Lower lobe of right lung (tissue), 2 donors: Measurements from ENCODE around the gene TRMT112. TPM values are rescaled to one million over a fixed set of nuclear protein-coding genes. Genes with fewer than 3 reads are reported as not detected.

ENCODE experiments used
- ATAC-seq, 2 donors: fragments of 200-7000 bp; cut with Tn5 transposase; one replicate each; pipeline ENCODE4 v1.9.1; 2020 to 2022; ENCODE audit warnings: mild to moderate bottlenecking in 2 of 2, moderate library complexity in 2 of 2
- DNase-seq: peaks from one replicate; pipeline ENCODE4 v3.0.0-alpha.2; 2020
- H3K27ac ChIP-seq: fragments of 200-600 bp; one replicate; pipeline ENCODE4 v1.8.0; 2022
- H3K27me3 ChIP-seq: fragments of 200-600 bp; one replicate; pipeline ENCODE4 v1.8.0; 2022; ENCODE audit warnings: low read depth
- H3K36me3 ChIP-seq: fragments of 200-600 bp; one replicate; pipeline ENCODE4 v1.8.0; 2022; ENCODE audit warnings: mild to moderate bottlenecking
- H3K4me1 ChIP-seq: fragments of 200-600 bp; one replicate; pipeline ENCODE4 v1.8.0; 2022
- H3K4me3 ChIP-seq: fragments of 200-600 bp; one replicate; pipeline ENCODE4 v1.8.0; 2022; ENCODE audit warnings: mild to moderate bottlenecking
- H3K9me3 ChIP-seq: fragments of 200-600 bp; one replicate; pipeline ENCODE4 v1.8.0; 2022
- intact Hi-C: fragments of 100-400 bp; cut with DNase I; formaldehyde crosslinking; loops from one replicate; pipeline ENCODE4 v1.11.0; 2022
- total RNA-seq: library from RNA; stranded (reverse); fragmentation: NEBNext Ultra II Directional; extraction: Animal tissue kit (Norgen Biotek cat#: 25700); gene quantifications from one replicate; pipeline ENCODE4 v1.2.1, GENCODE V29; 2021
- TF ChIP-seq, protein P1 (sequence below): fragments of 200-600 bp; IDR thresholded peaks from one replicate; pipeline ENCODE4 v1.8.0; 2022; ENCODE audit warnings: antibody characterized with exemption, mild to moderate bottlenecking
- donor health status: DM: no; HTN: yes; CAD: no; lungs with severe emphysema.

TRMT112 gene
- total RNA-seq, 1 donor from 2014 or later, result 178 TPM

DNA sequence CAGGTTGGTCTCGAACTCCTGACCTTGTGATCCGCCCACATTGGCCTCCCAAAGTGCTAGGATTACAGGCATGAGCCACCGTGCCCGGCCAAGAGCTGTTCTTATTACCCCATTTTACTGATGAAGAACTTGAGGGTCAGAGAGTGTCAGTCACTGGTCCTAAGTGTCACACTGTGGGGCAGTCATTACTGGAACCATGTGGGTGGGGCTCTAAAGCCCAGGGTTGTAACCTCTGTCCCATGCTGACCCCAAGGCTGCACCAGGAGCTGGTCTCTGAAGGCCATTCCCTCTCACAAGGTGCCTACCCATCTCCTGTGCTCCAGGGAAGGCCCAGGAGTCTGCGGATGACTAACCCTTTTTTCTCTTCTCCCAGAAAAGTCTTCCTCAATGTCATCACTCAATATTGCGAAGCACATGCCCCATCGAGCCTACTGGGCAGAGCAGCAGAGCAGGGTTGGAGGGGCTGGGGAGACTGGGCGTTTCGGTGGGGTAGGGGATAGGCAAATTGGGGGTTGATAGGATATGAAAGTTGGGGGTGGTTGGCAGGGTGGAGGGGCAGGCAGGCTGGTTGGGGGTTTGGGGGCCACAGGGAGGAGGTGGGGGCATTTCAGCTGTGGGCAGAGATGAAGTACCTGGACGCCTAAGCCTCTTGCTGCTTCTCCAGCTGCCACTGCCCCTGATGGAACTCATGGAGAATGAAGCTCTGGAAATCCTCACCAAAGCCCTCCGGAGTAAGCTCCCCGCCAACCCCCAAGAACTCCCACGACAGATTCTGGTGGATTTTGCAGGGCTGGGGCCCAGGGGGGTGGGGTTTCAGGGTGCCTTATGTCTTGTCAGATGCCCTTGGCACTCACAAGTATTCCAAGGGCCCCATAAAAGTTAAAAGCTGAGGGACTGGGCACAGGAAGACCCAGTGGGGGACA lies 14.0 kb downstream of the TRMT112 start:
- Histone ChIP-seq H3K4me3 (peak overlapping the region; percentile 75), H3K9me3 (no peaks in the 10 kb centered on the region), H3K27me3 (peaks cover 25% of the 10 kb centered on the region), H3K27ac (peak overlapping the region; percentile 96), H3K4me1 (peaks cover 48% of the 10 kb centered on the region), H3K36me3 (peaks cover 9% of the 10 kb centered on the region)
- intact Hi-C loops, result no loop called here
- ATAC-seq, result no peak
- TF ChIP-seq, protein P1, sequence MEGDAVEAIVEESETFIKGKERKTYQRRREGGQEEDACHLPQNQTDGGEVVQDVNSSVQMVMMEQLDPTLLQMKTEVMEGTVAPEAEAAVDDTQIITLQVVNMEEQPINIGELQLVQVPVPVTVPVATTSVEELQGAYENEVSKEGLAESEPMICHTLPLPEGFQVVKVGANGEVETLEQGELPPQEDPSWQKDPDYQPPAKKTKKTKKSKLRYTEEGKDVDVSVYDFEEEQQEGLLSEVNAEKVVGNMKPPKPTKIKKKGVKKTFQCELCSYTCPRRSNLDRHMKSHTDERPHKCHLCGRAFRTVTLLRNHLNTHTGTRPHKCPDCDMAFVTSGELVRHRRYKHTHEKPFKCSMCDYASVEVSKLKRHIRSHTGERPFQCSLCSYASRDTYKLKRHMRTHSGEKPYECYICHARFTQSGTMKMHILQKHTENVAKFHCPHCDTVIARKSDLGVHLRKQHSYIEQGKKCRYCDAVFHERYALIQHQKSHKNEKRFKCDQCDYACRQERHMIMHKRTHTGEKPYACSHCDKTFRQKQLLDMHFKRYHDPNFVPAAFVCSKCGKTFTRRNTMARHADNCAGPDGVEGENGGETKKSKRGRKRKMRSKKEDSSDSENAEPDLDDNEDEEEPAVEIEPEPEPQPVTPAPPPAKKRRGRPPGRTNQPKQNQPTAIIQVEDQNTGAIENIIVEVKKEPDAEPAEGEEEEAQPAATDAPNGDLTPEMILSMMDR, result no peak
- no peak for DNase-seq

GRCh38 chr11:64299847-64300648 lies 17.3 kb downstream of the TRMT112 start, which contains the start of gene CATSPERZ:
CATSPERZ (plus strand) TSS chr11:64300358; CDS start chr11:64300411, 53 bp downstream.
- intact Hi-C loops, result no loop called here
- TF ChIP-seq, protein P1, result no peak
- DNase-seq (no peak), ATAC-seq (no peak)
- H3K27me3 ChIP-seq, result peaks cover 59% of the 10 kb centered on the region
- H3K9me3 ChIP-seq, result no peaks in the 10 kb centered on the region
- H3K4me3 ChIP-seq, result peak within 1 kb of the TSS; percentile 51
- H3K27ac ChIP-seq, result peak within 1 kb of the TSS; percentile 34
- no peaks in the 10 kb centered on the region for H3K36me3 ChIP-seq
- H3K4me1 ChIP-seq, result peaks cover 33% of the 10 kb centered on the region

DNA sequence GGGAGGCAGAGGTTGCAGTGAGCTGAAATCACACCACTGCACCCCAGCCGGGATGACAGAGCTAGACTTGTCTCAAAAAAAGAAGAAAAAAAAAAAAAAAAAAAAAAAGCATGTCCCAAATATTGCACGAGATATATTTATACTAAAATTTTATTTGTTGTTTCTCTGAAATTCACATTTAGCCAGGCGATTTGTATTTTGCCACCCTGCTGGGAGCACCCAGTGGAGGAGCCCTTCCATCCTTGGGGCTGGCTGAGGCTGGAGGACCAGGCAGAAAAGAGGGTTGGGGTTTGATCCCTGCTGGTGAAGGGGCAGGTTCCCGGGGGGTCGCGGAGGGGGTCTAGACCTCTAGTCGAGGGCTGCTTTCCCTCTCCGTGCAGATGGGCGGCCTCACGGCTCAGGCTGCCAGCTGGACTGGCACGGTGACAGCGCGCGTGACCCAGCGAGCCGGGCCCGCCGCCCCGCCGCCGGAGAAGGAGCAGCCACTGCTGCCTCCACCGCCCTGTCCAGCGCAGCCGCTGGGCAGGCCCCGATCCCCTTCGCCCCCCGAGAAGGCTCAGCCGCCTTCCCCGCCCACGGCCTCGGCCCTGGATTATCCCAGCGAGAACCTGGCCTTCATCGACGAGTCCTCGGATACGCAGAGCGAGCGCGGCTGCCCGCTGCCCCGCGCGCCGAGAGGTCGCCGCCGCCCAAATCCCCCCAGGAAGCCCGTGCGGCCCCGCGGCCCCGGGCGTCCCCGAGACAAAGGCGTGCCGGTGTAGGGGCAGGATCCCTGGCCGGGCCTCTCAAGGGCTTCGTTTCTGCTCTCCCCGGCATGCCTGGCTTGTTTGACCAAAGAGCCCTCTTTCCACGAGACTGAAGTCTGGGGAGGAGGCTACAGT lies 18.2 kb downstream of the TRMT112 start:
- H3K27ac ChIP-seq, result peak overlapping the region; percentile 34
- DNase-seq, result peak; percentile 70
- peak overlapping the region; percentile 51 for H3K4me3 ChIP-seq
- ATAC-seq, result peak; percentile 50 to 56
- H3K27me3 ChIP-seq, result peaks cover 67% of the 10 kb centered on the region
- H3K36me3 ChIP-seq, result no peaks in the 10 kb centered on the region
- H3K4me1 ChIP-seq, result peaks cover 32% of the 10 kb centered on the region
- no peaks in the 10 kb centered on the region for H3K9me3 ChIP-seq
- intact Hi-C loops, result no loop called here
- TF ChIP-seq, protein P1, result no peak

DNA sequence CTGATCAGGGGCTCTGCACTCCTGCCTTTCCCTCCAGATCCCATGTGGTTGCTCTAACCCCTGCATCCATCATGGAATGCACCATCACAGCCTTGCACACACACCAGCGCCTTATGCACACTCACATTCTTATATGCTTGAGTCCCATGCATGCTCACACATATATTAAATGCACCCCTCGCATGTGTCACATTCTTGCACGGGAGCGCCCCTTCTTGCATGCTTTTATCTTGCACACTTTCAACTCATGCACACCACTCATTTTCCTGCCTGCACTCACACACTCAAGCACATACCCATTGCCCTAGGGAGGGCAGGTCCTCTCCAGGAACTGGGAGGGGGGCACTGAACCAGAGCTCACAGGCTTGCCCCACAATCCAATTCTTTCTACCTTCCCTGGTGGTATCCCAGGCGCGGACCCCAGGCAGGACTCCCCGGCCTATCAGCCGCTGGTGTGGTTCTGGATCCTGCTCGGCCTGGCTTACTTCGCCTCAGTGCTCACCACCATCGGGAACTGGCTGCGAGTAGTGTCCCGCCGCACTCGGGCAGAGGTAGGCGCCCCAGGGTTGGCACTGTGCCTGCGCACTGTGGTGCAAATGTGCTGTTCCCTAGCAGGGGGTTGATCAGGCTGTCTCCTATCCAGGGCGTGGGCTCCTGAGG lies 19.5 kb downstream of the TRMT112 start:
- Histone ChIP-seq H3K27me3 (peaks cover 81% of the 10 kb centered on the region), H3K9me3 (no peaks in the 10 kb centered on the region), H3K36me3 (no peaks in the 10 kb centered on the region), H3K4me1 (peaks cover 26% of the 10 kb centered on the region), H3K4me3 (no peak overlapping the region), H3K27ac (no peak overlapping the region)
- TF ChIP-seq, protein P1, result no peak
- DNase-seq (peak; percentile 60), ATAC-seq (no peak)
- intact Hi-C loops, result no loop called here
